Inflammatory macrophage treated with lipopolysaccharide for 4 hours (primary cell): Measurements from ENCODE around the gene EYA2.
A peak's percentile ranks its signal among the peaks of the same experiment; 100 is the strongest.

Experiments
- DNase-seq: peaks from one replicate; pipeline ENCODE4 v3.0.0-alpha.2; 2020

The EYA2 gene

DNA sequence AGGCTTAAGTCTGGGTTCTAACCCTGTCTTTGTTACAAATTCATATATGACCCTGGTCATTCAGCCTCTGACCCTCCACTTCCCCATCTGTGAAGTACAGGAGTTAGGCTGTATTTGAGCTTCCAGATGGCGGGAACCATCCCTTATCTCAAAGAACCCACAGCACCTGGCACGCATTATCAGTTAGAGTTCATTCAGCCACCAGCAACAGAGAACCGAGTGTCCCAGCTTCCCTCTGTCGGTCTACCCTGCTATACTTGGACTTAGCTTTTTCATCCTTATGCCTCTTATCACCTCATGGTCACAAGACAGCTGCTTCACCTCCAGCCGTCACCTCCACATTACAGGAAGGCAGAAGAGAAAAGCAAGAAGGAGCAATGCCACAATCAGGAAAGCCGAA, 147.8 kb downstream of the EYA2 start:
- no peak for DNase-seq

DNA sequence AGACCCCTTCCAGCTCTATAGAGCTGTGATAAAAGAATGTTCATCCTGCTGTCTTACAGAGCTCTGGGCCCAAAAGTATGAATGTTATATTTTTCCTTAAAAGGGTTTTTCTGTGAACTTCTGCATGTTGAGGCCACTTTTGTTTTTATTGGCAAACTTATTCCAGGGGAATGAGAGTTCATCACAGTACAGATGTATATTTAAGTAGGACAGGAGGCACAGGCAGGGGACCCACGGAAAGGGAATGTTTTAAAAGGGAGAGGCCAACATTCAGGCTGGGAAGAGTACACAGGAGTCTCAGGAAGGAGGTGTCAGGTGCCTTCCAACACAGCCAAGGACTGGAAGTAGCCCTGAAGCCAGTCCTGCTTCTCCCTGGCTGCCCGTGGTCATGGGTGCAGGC, 148.4 kb downstream of the EYA2 start:
- no peak for DNase-seq

DNA sequence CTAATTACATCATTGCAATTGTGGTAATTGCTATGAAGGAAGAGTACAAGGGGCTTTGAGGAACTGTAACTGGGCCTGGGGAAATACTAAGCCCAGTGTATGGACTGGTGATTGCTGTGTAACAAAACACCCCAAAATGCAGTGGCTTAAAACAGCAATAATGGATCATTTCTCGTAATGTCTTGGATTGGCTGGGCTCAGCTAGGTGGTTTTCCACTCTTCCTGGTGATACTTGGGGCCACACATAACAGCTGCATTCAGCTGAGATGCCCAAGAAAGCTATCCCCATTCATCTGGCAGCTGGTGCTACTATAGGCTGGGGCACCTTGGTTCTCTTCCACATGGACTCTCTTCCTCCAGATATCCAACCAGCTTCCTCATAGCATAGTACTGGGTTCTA, 150.3 kb downstream of the EYA2 start:
- no peak for DNase-seq

DNA sequence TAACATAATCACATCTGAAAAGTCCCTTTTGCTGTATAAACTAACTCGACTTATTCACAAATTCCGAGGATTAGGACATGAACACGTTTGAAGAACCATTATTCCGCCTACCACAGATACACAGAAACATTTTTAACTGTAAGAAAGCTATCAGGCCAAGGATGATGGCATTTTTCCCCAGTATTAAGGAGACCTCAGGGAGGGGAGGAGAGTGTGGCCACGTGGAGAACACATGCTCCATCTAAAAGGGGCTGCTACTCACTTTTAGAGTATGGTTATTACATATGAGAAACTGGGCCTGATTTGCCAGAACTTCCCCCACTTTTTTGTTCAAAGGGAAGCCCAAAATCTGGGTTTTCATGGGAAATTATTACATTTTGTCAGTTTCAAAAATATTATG, 153.4 kb downstream of the EYA2 start:
- DNase-seq, result no peak

DNA sequence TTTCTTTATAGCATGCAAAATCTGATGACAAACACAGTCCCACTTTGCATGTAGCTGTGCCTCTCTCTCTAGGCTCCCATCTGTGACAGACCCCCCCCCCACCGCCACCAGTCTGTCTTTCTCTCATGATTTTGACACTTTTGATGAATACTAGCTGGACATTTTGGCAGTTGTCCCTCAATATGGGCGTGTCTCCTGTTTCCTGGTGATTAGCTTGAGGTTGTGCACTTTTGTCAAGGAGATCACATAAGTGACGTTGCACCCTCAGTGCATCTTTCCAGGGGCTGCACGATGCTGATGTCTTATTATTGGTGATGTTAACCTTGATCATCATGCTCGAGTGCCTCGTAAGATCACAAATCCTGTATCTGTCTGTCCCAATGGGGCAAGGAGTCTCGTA, 155.1 kb downstream of the EYA2 start:
- DNase-seq, result no peak

DNA sequence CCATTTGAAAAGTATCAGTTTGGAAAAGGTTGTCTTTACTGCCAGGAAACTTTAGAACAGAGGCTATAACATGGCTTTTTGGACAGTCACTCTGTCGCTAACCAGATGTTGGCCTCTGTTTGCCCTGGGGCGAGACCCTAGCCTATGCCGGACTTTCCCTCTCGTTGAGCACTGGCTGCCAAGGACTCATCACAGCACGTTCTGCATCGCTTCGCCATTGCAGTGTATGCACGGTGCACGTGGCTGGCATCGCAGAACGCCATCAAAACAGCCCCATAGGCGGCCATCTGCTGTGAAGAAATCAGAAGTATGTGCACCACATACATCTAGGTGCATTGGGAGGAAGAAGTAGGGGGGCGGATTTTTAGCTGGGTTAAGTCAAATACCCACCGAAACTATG, 156.4 kb downstream of the EYA2 start:
- no peak for DNase-seq

DNA sequence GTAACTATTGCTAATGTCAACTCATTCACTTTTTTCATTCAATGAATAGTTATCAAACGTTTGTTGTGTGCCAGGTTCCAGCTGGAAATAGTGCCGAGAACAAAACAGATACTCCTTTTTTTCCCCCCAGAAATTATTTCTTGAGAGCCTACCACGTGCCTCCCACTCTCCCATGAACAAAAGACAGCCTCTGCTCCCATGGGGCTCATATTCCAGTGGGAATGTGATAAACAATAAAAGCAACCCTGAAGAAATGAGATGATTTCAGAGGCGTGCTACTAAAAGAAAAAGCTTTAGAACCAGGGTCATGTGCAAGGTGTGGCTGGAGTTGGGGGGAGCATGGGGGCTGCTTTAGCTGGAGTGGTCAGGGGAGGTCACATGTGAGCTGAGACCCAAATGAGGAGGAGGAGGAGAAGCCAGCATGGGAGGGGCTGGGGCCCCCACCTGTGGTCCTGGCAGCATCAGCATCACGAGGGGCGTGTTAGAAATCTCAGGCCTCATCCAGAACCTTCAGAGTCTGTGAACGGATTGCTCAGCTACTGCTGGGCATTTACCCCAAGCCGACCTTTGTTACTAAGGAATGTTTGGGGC, 157.4 kb downstream of the EYA2 start:
- DNase-seq, result no peak

DNA sequence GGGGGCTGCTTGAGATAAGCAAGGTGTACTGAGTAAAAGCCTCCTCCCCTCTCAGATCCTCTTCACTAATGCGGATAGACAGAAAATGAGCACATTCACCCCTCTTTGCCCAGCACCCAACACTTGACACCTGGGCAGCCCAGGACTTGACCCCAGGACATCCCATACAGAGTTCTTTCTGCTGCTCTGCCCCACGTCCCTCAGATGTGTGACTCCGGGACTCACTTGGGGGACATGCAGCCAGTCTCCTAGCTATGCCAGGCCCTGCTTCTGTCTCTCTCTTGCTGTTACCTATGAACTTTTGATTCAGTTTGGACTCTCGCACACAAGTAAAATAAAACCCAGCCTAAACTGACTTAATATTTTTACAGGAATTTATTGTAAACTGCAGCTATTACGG, 159.9 kb downstream of the EYA2 start:
- DNase-seq, result no peak

DNA sequence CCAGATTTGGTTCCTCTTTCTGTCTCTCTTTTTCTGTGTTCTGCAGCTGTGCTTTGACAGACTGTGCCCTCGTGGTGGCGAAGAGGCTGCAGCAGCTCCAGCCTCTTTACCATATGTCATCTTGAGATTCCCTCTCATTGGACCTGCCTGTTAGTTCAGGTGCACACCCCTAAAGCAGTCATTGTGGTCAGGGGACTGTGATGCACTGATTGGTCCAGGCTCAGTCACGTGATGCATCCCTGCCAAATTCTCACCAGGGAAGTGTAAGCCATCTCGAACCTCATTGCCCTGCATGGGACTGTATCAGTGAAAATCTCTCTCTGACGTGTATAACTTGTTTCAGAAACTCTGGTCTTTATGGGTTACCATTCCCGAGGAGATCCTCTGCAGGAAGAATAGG, 160.3 kb downstream of the EYA2 start:
- no peak for DNase-seq

DNA sequence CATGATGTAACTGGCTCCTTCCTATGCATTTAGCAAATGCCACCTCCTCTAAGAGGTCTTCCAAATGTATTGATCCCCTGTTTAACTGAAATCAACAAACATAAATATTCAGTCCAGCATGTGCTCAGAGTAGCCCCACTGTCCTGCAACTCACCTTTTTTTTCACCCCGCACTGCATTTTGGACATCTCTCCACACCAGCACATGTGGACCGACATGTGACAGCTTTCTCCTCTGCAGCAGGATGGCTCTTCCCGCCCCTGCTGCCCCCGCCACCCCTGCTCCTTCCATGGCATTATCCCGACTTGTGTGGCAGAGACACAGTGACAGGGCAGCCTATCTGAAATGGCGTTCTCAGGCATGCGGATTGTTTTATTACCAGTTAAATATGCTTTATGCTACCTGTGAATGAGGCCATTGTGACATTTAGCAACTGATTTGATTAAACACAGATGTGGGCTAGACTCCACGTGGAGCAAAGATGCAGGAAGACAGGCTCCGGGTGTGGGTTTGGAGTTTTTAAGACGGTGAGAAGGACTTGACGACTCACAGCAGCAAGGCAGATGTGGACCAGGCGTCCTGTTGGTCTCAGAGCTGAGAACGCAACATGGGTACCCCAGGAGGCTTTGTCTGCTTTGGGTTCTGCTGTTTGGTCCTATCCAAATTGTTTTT, 161.2 kb downstream of the EYA2 start:
- no peak for DNase-seq

DNA sequence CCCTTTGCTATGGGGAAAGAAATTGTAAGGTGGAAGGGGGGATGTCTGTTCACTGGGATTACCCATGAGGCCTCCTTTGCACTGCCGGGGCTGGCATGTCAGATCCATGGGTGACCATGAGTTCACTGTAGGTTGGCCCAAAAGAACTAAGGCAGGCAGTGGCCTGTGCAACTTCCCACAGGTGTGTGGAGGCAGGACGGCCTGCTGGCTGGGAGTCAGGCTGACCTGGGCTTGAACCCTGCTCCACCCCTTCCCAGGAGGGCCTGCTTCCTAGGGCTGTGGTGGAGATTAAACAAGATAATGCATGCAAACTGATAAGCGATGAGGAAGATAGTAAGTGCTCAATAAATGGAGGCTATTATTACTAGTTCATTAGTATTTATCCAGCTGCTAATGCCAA, 163.0 kb downstream of the EYA2 start:
- no peak for DNase-seq

DNA sequence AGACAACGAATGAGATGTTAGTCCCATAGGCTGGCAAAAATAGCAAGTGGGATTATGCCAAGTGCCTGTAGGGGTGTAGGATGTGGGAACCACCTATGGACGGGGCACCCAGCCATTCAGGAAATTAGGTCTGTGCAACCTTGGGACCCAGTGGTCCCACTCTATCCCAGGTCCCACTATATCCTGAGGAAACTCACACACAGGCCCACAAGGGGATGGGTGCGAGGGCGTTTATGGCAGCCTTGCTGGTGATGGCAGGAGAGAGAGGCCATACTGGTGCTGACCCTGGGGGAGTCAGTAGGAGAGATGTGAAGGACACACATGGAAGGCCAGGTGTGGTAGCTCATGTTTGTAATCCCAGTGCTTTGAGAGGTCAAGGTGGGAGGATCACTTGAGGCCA, 163.6 kb downstream of the EYA2 start:
- no peak for DNase-seq

DNA sequence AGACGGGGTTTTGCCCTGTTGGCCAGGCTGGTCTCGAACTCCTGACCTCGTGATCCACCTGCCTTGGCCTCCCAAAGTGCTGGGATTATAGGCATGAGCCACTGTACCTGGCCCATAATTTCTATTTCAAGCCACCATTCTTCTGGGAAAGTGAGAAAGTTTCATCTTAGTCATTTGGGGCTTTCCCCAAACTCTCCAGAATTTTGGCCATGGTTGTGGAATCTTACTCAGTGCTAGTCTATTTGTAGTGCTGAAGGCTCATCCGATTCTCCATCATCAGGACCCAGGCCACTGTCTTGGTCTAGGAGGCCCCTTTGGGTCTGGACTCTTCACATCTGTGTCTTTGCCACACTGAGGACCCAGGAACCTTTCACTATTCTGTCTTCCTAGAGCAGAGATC, 164.9 kb downstream of the EYA2 start:
- DNase-seq, result peak; percentile 4

DNA sequence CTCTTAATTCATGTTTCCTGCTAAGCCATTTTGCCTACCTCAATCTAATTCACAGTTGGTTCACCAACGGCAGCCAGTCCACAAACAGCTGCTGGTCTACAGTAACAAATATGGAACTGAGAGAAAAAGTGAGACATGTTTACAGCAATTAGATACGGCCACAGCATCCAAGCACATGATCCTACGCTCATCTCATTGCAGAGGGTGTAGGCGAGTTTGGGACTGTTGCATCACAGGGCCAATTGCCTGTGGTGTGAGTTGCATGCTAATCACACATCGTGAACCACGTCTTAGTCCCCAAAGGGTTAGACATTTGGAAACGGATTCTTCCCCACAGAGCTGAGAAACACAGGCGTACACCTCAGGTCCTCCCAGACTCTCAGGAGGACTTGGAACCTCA, 166.9 kb downstream of the EYA2 start:
- peak; percentile 83 for DNase-seq

DNA sequence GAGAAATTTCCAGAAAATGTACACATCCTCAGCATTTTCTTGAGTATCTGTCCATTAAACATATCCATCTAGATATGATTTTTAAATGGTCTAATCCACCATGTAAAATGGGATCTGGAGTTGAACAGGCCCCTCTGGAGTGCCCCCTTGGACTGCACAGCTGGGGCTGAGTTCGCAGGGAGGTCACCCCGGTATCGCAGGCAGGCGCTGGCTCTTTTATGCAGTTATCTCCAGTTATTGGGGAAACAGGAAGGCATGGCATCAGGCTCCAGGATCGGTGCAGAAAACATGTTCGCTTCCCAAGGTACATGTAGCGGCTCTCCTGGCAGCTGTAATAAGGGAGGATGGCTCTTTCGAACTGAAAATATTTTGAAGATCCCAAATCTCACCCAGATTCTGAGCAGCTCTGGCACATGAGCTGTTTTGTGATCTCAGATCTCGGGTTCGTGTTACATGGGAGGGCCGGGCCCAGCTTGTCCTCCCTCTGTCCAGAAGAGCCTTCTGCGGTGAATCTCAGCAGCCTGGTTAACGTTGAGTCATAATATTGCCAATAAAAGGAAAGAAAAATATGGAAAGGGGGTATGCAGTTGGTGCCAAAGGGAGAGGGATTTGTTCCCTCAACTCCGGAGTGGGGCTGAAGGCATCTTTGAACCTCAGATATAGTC, 167.7 kb downstream of the EYA2 start:
- no peak for DNase-seq

DNA sequence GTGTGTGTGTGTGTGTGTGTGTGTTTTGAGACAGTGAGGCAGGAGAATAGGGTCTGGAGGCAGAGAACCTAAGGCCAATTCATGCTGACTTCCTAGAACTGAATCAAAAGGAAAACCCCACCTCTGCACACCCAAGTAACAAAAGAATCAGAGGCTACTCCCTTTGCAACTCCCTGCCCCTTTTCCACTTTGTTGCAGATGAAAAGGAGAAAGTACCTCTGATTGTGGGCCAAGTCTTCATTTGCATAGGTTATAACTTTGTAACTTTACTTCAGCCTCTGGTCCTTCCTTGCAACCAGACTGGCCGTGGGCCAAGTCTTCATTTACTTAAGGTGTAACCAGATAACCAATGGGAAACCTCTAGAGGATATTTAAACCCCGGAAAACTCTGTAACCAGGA, 168.8 kb downstream of the EYA2 start:
- no peak for DNase-seq

DNA sequence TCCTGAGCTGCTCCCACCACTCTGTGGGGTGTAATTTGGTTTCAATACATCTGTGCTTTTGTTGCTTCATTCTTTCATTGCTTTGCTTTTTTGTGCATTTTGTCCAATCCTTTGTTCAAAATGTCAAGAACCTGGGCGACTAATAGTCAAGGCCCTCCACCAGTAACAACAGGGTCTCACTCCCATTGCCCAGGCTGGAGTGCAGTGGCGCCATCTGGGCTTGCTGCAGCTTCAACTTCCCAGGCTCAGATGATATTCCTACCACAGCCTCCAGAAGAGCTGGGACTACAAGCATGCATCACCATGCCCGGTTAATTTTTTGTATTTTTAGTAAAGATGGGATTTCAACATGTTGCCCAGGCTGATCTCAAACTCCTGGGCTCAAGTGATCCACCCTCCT, 169.2 kb downstream of the EYA2 start:
- no peak for DNase-seq

DNA sequence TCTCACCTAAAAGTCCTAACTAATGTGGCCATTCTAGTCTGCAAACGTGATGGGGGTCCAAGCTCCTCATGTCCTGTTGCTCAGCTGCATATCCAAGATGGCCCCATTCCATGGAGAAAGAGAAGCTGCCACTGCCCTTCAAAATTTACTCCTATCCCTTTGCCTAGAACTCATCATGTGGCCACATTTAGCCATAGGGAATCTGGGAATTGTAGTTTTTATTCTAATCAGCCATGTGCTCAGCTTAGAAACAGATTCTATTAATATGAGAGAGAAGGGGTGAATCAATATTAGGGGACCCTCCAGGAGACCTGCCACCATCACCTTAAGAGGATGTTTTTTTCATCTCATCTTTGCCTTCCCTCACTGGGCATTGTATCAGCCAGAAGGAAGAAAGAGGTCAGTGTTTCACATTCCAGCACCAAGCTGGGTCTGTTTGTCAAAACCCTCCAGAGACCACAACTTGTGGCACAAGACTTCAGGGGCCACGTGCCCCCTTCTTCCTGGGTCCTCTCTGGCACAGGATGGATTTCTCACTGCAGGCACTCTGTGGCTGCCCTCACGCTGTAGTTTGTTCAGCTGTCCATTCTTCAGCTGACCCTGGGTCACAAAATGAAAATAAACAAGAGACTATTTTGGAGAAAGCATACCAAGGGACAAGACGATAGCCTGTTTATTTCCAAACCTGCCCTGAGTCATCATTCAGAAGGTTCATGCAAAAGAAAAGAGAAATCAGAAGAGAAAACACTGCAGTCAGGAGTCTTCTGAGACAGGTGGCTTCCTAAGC, 172.0 kb downstream of the EYA2 start:
- DNase-seq, result no peak

DNA sequence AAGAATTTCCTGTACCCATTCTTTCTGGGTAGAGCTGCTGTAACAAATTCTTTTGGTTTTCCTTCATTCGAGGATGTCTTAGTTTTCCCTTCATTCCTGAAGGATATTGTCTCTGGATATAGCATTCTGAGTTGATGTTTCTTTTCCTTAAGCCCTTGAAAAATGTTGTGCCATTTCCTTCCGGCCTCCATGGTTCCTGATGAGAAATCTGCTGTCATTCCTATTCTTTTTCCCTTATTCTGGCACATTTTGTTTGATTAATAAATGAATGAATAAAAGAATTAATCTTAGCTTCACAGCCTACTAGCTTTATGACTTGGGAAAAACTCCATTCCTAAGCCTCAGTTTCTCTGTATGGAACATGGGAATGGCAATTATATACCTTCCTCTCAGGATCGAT, 173.1 kb downstream of the EYA2 start:
- no peak for DNase-seq

DNA sequence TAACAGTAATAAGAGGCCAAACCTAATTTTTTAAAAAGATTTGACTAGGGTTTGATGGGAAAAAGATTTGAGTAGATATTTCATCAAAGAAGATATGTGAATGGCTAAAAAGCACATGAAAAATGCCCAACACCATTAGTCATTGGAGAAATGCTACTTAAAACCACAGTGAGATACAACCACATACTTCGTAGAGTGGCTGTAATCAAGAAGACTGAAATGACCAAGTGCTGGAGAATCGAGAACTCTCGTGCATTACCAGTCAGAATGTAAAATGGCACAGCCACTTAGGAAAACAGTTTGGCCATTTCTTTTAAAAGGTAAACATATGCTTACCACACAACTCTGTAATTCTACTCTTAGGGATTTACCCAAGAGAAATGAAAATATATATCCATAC, 175.5 kb downstream of the EYA2 start:
- no peak for DNase-seq

DNA sequence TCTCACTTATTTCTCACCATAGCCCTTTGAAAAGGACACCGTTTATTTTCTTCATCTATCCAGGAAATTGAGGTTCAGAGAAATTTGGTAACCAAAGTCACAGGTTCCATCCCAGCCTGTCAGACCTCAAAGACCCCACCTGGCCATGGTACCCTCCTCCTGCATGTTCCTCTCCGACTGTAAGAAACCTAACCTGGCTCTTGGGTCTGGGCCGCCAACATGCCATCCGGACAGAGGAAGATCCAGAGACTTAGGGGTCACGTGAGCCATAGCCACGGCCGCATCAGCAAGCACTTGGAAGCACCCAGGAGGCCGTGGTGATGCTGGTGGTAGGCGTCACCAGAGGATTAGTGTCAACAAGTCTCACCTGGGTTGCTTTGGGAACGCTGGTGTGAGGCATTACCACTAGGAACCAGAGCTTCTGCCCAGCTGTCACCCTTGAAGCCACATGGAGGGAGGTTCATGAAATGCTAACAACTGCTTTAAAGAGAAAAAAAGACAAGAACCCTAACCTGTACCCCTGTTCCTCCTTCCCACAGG, 177.1 kb downstream of the EYA2 start:
- DNase-seq, result no peak

DNA sequence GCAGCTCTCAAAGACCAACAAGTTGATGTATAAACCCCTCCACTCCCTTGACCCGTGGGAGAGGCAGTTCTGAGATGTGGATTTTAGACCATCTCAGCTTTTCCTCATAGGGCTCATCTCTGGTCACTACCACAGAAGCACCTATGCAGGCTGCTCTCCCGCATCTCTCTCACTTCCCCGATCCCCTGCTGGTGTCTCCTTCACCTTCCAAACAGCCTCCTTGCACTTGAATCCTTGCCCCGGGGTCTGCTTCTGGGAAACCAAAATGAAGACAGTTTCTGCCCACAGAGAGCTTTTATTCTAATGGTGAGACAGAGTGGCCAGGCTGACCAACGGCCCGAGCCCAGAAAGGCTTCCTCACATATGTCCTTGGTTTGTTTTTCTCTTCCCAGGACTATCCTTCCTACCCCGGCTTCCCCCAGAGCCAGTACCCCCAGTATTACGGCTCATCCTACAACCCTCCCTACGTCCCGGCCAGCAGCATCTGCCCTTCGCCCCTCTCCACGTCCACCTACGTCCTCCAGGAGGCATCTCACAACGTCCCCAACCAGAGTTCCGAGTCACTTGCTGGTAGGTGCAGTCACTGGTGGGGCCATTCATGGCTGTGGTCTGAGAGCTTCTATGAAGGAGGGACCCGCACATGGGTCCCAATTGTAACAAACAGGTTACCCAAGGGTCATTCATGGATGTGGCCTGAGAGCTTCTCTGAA, 179.3 kb downstream of the EYA2 start:
- no peak for DNase-seq

DNA sequence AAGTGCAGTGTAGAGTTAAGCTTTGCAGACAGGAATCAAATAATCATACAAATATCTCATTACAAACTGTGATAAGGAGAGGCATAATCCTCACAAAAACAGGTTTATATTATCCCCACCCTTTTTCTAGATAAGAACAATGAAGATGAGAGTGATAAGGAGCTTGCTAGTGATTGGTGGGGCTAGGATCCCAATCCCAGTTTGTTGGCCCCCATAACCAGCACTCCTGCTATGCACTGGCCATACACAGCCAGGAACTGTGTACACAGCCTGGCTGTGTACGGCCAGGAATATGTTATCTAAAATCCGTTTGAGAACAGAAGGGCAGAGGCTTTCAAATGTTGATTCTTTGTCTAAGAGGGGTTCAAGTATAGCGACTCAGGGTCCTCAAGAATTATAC, 180.6 kb downstream of the EYA2 start:
- DNase-seq, result no peak
